ENCODE measurements around the gene MAP3K14. TPM values are rescaled to one million over a fixed set of nuclear protein-coding genes. Genes with fewer than 3 reads are reported as not detected.
A peak's percentile ranks its signal among the peaks of the same experiment; 100 is the strongest.

MAP3K14 gene
- total and polyA plus RNA-seq, 9 donors: 2.4 to 19.8 (median 10.7) TPM

GRCh38 chr17:45241328-45242028 is 75.3 kb downstream of the MAP3K14 start:
- intact Hi-C loops (cut with DNase I): no loop called here
- Histone ChIP-seq H3K36me3 (no peaks in the 10 kb centered on the region), H3K4me1 (ENCODE audit: insufficient read depth) (peaks cover 4% of the 10 kb centered on the region), H3K27me3 (no peaks in the 10 kb centered on the region), H3K27ac (no peak overlapping the region), H3K9me3 (no peaks in the 10 kb centered on the region), H3K4me3 (no peak overlapping the region)
- DNase-seq: peak in 1 of 5 donors; percentile 59
- 1 to 8% (median 3%) methylated on average over 60 to 62 of the region's 62 CpGs for WGBS, 3 donors
- TF ChIP-seq CTCF (IDR thresholded peaks at IDR 0.05) (no peak), EP300 (IDR thresholded peaks at IDR 0.05) (no peak), POLR2A (IDR thresholded peaks at IDR 0.05) (no peak)

GRCh38 chr17:45240905-45241327 is 75.9 kb downstream of the MAP3K14 start:
- TF ChIP-seq POLR2A (IDR thresholded peaks at IDR 0.05): no peak
- TF ChIP-seq EP300 (IDR thresholded peaks at IDR 0.05): no peak
- no peak for TF ChIP-seq CTCF (IDR thresholded peaks at IDR 0.05)
- H3K4me3 ChIP-seq: no peak overlapping the region
- WGBS, 3 donors: 17 to 28% (median 21%) methylated on average over 21 of the region's 21 CpGs
- H3K27ac ChIP-seq: no peak overlapping the region
- DNase-seq: no peak
- intact Hi-C loops (cut with DNase I): no loop called here
- H3K4me1 ChIP-seq (ENCODE audit: insufficient read depth): peaks cover 4% of the 10 kb centered on the region
- H3K36me3 ChIP-seq: no peaks in the 10 kb centered on the region
- no peaks in the 10 kb centered on the region for H3K27me3 ChIP-seq
- H3K9me3 ChIP-seq: no peaks in the 10 kb centered on the region

- Histone ChIP-seq H3K4me1 (ENCODE audit: insufficient read depth) (peaks cover 4% of the 10 kb centered on the region), H3K4me3 (no peak overlapping the region), H3K27me3 (no peaks in the 10 kb centered on the region), H3K27ac (no peak overlapping the region), H3K36me3 (no peaks in the 10 kb centered on the region), H3K9me3 (no peaks in the 10 kb centered on the region)
- 90 to 96% (median 90%) methylated on average over 7 of the region's 7 CpGs for WGBS, 3 donors
- TF ChIP-seq EP300 (IDR thresholded peaks at IDR 0.05) (no peak), POLR2A (IDR thresholded peaks at IDR 0.05) (no peak), CTCF (IDR thresholded peaks at IDR 0.05) (no peak)
- intact Hi-C loops (cut with DNase I): loop anchor here in 1 of 4 donors (5.0 kb wide), 1 partner anchor 144 kb away; no protein-coding TSS in a partner anchor
- DNase-seq: no peak
Observed at GRCh38 chr17:45238155-45238774, 78.6 kb downstream of the MAP3K14 start.

- H3K4me3 ChIP-seq: no peak overlapping the region
- H3K9me3 ChIP-seq: no peaks in the 10 kb centered on the region
- no peak for DNase-seq
- intact Hi-C loops (cut with DNase I): loop anchor here in 1 of 4 donors (5.0 kb wide), 1 partner anchor 145 kb away; no protein-coding TSS in a partner anchor
- WGBS, 3 donors: 92 to 98% (median 95%) methylated on average over 2 of the region's 2 CpGs
- H3K27me3 ChIP-seq: no peaks in the 10 kb centered on the region
- no peak for TF ChIP-seq CTCF (IDR thresholded peaks at IDR 0.05)
- no peak for TF ChIP-seq POLR2A (IDR thresholded peaks at IDR 0.05)
- TF ChIP-seq EP300 (IDR thresholded peaks at IDR 0.05): no peak
- no peaks in the 10 kb centered on the region for H3K36me3 ChIP-seq
- H3K4me1 ChIP-seq (ENCODE audit: insufficient read depth): peaks cover 4% of the 10 kb centered on the region
- no peak overlapping the region for H3K27ac ChIP-seq
Observed at GRCh38 chr17:45237686-45238085, 79.1 kb downstream of the MAP3K14 start.

Measured in ovary (tissue), 9 donors.